ENCODE results near the gene CTXN1.

Gene CTXN1

DNA sequence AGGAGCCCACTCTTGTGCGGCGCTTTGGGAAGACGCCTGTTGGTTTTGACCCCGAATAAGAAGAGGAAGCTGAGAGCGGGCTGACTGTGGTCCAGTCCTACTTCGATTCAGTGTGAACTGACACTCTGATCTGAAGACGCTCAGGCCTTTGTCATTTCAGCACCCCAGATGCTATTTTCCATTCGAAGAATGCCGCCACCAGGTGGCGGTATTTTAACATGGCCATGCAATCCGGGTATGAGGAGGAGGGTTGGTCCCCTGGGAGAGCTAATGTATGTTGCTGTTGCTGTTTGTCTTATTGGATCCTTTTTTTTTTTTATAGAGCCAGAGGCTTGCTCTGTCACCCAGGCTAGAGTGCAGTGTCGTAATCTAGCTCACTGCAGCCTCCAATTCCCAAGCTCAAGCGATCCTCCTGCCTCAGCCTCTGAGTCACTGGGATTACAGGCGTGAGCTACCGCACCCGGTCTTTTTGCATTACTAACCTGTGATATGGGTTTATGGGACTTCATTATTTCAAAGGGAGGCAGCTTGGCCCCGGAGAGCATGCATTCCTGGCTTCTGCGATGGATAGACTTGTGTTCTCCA, 18.3 kb upstream of the CTXN1 start:
- peak; percentile 81 for TF ChIP-seq CTCF (IDR thresholded peaks at IDR 0.05; ENCODE audit: low read depth, low read length, missing control alignments)
- DNase-seq (ENCODE audit: extremely low read depth, low read depth) = peak; percentile 76
- H3K4me3 ChIP-seq (replicated peaks; ENCODE audit: low read depth, low read length) = peak overlapping the region; percentile 96

DNA sequence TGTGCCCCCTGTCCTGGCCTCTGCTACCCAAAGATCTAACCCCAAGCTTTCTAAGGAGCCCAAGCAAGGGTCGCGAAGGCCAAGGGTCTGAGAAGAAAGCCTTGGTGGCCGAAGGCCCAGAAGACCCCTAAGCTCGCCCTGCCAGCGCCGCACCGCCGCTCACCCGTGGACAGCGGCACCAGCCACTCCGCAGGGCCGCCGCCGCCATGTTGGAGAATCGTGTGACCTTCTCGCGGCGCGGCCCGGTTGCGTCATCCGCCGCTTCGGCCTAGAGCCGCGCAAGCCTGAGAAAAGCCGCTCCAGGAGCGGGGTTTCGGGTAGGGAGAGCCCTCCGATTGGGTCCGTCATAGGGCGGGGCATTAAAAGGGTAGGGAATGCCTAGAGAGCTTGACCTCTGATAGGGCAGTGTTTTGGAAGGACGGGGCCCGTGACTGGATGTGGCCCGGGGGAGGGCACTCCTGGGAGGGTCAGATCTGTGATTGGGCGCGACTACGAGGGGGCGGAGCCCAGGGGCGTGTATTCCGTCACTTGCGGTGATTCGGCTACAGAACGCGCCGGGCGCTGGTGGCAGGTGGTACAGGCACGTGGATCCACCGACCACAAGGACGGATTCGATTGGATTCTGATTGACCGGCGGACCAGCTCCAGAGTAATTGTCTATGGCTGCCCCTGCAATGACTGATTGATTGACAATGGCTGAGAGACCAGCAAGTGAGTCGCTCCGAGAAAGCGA, 17.7 kb upstream of the CTXN1 start, which contains the start of gene TIMM44:
Gene TIMM44, minus strand, starts transcription at position 223 of the 733 bp plus-strand sequence. Its CDS starts 15 bp downstream, at position 208.
- DNase-seq (ENCODE audit: extremely low read depth, low read depth) = peak; percentile 98
- no peak for TF ChIP-seq CTCF (IDR thresholded peaks at IDR 0.05; ENCODE audit: low read depth, low read length, missing control alignments)
- peak within 1 kb of the TSS; percentile 96 for H3K4me3 ChIP-seq (replicated peaks; ENCODE audit: low read depth, low read length)

DNA sequence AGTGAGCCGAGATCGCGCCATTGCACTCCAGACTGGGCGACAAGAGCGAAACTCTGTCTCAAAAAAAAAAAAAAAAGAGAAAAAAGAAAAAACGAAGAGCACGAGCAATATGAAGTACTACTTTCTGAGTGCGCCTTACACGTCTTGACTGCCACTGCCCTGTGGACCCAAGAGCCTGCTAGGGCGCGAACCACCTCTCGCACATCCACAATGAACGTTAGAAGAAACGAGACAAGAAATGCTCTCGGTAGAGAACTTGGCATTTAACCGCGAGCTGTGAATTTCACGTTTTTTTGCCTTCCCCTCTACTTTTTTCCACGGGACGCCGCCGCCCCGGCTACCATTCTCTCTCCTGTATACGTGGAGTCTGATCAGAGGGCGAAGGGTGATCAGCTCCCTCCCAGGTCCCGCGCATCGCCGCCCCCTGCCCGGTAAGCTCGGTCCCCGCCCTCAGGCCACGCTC, 17.1 kb upstream of the CTXN1 start:
- H3K4me3 ChIP-seq (replicated peaks; ENCODE audit: low read depth, low read length) = peak overlapping the region; percentile 96
- TF ChIP-seq CTCF (IDR thresholded peaks at IDR 0.05; ENCODE audit: low read depth, low read length, missing control alignments) = no peak
- DNase-seq (ENCODE audit: extremely low read depth, low read depth) = no peak

DNA sequence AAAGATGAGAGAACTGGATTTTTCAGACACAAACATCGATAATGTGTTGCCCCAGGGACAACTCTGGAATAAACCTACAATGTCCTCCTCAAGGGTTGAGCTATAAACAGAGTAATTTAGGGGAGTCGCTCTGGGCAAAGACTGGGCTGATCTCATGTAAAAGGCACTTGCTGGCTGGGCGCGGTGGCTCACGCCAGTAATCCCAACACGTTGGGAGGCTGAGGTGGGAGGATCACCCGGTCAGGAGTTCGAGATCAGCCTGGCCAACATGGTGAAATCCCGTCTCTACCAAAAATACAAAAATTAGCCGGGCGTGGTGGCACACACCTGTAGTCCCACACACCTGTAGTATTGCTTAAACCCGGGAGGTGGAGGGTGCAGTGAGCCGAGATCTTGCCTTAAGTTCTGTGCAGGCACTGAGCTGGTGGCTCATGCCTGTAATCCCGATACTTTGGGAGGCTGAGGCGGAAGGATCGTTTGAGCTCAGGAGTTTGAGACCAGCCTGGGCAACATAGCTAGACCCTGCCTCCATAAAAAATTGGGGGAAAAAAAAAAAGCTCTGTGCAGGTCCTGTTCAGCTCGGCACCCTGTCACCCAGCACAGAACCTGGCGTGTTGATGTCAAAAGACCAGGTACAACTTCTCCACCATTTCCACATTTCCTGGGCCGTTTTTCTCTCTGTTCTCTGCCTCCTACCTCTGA, 16.1 kb upstream of the CTXN1 start:
- no peak for DNase-seq (ENCODE audit: extremely low read depth, low read depth)
- TF ChIP-seq CTCF (IDR thresholded peaks at IDR 0.05; ENCODE audit: low read depth, low read length, missing control alignments) = no peak
- peak overlapping the region; percentile 96 for H3K4me3 ChIP-seq (replicated peaks; ENCODE audit: low read depth, low read length)

- DNase-seq (ENCODE audit: extremely low read depth, low read depth) = no peak
- no peak overlapping the region for H3K4me3 ChIP-seq (replicated peaks; ENCODE audit: low read depth, low read length)
- TF ChIP-seq CTCF (IDR thresholded peaks at IDR 0.05; ENCODE audit: low read depth, low read length, missing control alignments) = no peak
Observed at GRCh38 chr19:7940841-7941240, 14.9 kb upstream of the CTXN1 start.

- no peak for TF ChIP-seq CTCF (IDR thresholded peaks at IDR 0.05; ENCODE audit: low read depth, low read length, missing control alignments)
- H3K4me3 ChIP-seq (replicated peaks; ENCODE audit: low read depth, low read length) = no peak overlapping the region
- DNase-seq (ENCODE audit: extremely low read depth, low read depth) = no peak
Observed at GRCh38 chr19:7934766-7935165, 8.8 kb upstream of the CTXN1 start.

All from HFF-Myc (cell line).